T-helper 2 cell (primary cell): ENCODE results near the gene DGCR6L.
A peak's percentile ranks its signal among the peaks of the same experiment; 100 is the strongest.
"Not testable (repeated sequence)": the region's sequence is repeated elsewhere in the genome, so short reads cannot be mapped to it uniquely, and the experiment has no call there.

Experiments
- DNase-seq, 5 experiments: peaks; one replicate each; pipeline versions ENCODE4 v3.0.0 to v3.0.0-alpha.2; 2012 to 2022
- total RNA-seq, 2 donors: gene quantifications; one replicate each; lab custom pipeline; 2026; lab: John Stamatoyannopoulos, UW

Gene DGCR6L
- 20.0 to 25.5 reads per million in 2 donors for total RNA-seq

- DNase-seq = peak; percentile 93 to 99 (median 97)
Measured at GRCh38 chr22:20319745-20320658, at the start of gene DGCR6L. TSS of gene DGCR6L (minus strand) at chr22:20320060. CDS start at chr22:20319988, 72 bp downstream.

DNA sequence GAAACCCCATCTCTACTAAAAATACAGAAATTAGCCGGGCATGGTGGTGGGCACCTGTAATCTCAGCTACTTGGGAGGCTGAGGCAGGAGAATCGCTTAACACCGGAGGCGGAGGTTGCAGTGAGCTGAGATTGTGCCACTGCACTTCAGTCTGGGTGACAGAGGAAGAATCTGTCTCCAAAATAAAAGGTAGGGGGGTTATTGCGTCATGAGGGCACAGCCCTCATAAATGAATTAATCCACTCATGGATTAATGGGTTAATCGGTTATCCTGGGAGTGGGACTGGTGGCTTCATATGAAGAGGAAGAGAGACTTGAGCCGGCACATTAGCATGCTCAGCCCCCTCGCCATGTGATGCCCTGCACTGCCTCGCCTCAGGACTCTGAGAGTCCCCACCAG is 49.0 kb upstream of the DGCR6L start:
- not testable (repeated sequence) for DNase-seq

- not testable (repeated sequence) for DNase-seq
Measured at GRCh38 chr22:20366841-20367240, 47.0 kb upstream of the DGCR6L start.

DNA sequence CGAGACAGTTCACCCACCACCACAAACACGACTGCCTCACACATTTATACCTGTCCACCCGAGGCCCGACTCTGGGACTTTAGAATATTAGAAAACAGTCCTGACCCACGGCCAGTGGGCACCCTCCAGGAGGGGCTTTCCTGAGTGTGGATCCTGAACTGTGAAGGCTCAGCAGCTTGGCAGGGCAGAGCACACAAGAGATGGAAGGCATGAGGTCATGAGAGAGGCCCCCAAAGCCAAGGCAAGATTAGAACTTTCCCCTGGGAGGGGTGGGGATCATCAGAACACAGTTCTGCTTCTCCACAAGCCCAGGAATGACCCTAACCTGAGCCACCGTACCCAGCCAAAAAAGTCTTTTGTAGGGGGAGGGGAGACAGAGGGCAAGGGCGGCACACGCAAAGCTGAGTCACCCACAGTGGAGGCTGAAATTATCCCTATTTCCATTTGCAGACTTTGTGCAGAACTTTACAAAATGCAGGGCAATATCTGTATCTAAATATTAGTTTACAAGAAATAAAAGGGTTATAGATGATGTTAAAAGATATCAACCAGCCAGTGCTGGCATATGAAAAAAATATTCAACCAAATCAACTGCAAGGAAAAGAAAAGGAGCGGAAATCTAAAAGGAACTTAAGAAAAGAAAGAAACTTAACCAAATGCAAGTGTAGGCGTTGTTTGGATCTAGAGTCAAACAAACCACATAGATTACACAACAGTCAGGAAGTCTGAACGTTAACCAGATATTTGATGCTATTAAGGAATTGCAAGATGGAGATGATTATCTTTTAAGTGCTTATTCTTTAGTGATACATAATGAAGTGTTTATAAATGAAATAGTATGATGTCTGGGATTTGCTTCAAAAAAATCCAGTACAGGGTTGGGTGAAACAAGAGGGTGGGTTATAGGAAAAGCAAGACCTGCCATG is 44.7 kb upstream of the DGCR6L start:
- DNase-seq = not testable (repeated sequence)

DNA sequence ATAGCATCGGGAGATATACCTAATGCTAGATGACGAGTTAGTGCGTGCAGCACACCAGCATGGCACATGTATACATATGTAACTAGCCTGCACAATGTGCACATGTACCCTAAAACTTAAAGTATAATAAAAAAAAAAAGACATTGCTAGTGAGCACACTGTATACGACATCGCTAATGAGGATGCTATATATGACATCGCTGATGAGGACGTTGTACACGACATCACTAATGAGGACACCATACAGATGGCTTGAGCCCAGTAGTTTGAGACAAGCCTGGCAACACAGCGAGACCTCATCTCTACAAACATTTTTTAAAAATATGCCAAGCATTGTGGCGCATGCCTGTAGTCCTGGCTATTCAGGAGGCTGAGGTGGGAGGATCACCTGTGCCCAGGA is 42.5 kb upstream of the DGCR6L start:
- DNase-seq = not testable (repeated sequence)

- not testable (repeated sequence) for DNase-seq
Measured at GRCh38 chr22:20361752-20362229, 41.9 kb upstream of the DGCR6L start.

GRCh38 chr22:20360866-20361751 is 41.2 kb upstream of the DGCR6L start:
- not testable (repeated sequence) for DNase-seq

- not testable (repeated sequence) for DNase-seq
Measured at GRCh38 chr22:20360261-20360660, 40.4 kb upstream of the DGCR6L start.

DNA sequence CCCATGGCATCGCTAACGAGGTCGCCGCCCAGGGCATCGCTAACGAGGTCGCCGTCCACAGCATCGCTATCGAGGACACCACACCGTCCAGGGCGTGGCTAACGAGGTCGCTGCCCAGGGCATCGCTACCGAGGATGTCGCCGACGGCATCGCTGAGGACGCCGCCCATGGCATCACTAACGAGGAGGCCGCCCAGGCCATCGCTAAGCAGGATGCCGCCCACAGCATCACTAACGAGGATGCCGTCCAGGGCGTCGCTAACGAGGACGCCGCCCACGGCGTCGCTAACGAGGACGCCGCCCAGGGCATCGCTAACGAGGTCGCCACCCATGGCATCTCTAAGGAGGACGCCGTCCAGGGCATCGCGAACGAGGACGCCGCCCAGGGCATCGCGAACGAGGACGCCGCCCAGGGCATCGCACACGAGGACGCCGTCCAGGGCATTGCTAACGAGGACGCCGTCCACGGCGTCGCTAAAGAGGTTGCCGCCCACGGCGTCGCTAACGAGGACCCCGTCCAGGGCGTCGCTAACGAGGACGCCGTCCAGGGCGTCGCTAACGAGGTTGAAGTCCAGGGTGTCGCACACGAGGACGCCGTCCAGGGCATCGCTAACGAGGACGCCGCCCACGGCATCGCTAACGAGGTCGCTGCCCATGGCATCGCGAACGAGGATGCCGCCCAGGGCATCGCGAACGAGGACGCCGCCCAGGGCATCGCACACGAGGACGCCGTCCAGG is 38.8 kb upstream of the DGCR6L start:
- DNase-seq = not testable (repeated sequence)

GRCh38 chr22:20357967-20358366 is 38.1 kb upstream of the DGCR6L start:
- DNase-seq = not testable (repeated sequence)

DNA sequence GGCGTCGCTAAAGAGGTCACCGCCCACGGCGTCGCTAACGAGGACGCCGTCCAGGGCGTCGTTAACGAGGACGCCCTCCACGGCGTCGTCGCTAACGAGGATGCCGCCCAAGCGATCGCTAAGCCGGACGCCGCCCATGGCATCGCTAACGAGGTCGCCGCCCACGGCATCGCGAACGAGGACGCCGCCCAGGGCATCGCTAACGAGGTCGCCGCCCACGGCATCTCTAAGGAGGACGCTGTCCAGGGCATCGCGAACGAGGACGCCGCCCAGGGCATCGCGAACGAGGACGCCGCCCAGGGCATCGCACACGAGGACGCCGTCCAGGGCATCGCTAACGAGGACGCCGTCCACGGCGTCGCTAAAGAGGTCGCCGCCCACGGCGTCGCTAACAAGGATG is 37.0 kb upstream of the DGCR6L start:
- DNase-seq = not testable (repeated sequence)

DNA sequence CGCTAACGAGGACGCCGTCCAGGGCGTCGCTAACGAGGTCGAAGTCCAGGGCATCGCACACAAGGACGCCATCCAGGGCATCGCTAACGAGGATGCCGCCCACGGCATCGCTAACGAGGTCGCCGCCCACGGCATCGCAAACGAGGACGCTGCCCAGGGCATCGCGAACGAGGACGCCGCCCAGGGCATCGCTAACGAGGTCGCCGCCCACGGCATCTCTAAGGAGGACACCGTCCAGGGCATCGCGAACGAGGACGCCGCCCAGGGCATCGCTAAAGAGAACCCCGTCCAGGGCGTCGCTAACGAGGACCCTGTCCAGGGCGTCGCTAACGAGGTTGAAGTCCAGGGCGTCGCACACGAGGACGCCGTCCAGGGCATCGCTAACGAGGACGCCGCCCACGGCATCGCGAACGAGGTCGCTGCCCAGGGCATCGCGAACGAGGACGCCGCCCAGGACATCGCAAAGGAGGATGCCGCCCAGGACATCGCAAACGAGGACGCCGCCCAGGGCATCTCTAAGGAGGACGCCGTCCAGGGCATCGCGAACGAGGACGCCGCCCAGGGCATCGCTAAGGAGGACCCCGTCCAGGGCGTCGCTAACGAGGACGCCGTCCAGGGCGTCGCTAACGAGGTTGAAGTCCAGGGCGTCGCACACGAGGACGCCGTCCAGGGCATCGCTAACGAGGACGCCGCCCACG is 36.2 kb upstream of the DGCR6L start:
- not testable (repeated sequence) for DNase-seq

DNA sequence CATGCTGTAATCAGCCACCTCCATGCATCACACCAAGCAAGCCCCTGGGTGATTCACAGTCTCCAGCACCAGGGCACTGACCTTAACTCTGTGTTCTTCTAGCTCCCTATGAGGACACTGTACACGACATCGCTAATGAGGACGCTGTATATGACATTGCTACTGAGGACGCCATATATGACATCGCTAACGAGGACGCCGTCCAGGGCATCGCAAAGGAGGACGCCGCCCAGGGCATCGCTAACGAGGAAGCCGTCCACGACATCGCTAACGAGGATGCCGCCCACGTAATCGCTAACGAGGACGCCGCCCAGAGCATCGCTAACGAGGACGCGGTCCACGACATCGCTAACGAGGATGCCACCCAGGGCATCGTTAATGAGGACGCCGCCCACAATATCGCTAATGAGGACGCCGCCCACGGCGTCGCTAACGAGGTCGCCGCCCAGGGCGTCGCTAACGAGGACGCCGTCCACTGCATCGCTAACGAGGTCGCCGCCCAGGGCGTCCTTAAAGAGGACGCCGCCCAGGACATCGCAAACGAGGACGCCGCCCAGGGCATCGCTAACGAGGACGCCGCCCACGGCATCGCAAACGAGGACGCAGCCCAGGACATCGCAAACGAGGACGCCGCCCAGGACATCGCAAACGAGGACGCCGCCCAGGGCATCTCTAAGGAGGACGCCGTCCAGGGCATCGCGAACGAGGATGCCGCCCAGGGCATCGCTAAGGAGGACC is 34.5 kb upstream of the DGCR6L start:
- no peak for DNase-seq

DNA sequence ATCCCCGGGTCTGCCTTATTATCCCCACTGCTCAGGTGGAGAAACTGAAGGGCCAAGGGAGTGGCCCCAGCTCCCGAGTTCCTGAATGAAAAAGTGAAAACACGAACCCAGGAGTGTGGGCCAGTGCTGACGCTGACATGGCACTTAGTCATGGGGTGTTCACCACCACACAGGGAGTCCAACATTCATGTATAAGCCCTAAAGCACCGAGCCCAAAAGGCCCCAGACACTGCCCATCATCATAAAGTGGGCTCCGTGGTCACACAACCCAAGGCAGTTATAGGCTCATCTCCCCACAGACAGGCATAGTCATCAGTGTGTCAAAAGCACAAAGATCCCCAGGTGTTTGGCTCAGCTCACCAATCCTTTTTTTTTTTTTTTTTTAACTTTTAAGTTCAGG is 32.7 kb upstream of the DGCR6L start:
- not testable (repeated sequence) for DNase-seq

DNA sequence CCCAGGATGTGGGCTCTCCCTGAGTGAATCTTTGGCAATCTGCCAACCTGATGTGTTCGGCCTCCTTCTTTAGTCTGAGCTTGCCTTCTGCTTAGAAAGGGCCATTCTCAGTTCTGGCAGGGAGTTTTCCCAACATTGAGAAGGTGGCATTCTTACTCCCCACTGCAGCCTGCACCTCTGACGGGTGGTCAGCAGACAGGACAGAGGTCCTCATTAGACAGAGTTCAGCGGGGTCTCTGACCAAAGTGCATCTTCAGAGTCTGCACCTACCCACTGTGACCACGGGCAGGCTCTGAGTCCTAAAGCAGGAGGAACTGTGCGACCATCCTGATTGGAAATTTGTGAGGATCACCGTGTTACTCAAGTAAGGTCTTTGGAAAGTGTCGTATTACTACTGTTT is 26.7 kb upstream of the DGCR6L start:
- DNase-seq = not testable (repeated sequence)

- DNase-seq = not testable (repeated sequence)
Measured at GRCh38 chr22:20338291-20338690, 18.4 kb upstream of the DGCR6L start.

- DNase-seq = not testable (repeated sequence)
Measured at GRCh38 chr22:20337807-20338206, 17.9 kb upstream of the DGCR6L start.

DNA sequence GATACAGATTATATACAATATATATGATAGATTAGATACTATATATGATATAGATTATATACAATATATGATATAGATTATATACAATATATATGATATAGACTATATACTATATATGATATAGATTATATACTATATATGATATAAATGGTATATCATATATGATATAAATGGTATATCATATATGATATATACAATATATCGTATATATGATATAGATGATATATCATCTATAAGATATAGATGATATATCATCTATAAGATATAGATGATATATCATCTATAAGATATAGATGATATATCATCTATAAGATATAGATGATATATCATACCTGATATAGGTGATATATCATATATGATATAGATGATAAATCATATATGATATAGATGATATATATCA is 16.7 kb upstream of the DGCR6L start:
- not testable (repeated sequence) for DNase-seq

DNA sequence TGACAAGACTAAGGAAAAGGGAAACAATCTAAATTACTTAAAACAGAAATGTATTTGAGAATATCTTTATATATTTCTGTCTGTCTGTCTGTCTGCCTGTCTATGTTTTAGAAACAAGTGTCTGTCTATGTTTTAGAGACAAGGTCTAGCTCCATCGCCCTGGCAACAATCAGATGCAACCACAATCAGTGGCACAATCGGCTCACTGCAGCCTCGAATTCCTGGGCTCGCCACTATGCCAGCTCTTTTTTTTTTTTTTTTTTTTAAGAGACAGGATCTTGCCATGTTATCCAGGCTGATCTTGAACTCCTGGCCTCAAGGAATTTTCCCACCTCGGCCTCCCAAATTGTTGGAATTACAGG is 8.7 kb upstream of the DGCR6L start:
- peak in 2 of 5 experiments; percentile 31 to 61 for DNase-seq

GRCh38 chr22:20325996-20326395 is 6.1 kb upstream of the DGCR6L start:
- DNase-seq = not testable (repeated sequence)
